PC-9 (cell line): ENCODE results near the gene ADGRA3.

ENCODE experiments used
- CTCF ChIP-seq: fragments of 200-600 bp; sonication (generic); conservative IDR thresholded peaks from 2 replicates; pipeline ENCODE4 v1.6.1; 2017; ENCODE audit warnings: mixed run types, antibody characterized with exemption, mild to moderate bottlenecking, moderate library complexity
- EZH2 ChIP-seq: fragments of 200-600 bp; sonication (generic); IDR thresholded peaks from 2 replicates; pipeline ENCODE4 v1.8.0; 2017; ENCODE audit warnings: antibody characterized with exemption, low read depth

- no peak for TF ChIP-seq CTCF
- TF ChIP-seq EZH2 = no peak
Measured at GRCh38 chr4:22454955-22455354, 60.9 kb downstream of the ADGRA3 start.
